Neural crest cell (in vitro differentiated cells): Measurements from ENCODE around the gene PICK1. TPM values are rescaled to one million over a fixed set of nuclear protein-coding genes. Genes with fewer than 3 reads are reported as not detected.

Source experiments
- DNase-seq: peaks from one replicate; pipeline ENCODE4 v3.0.0; 2021; ENCODE audit warnings: low read depth, mixed read lengths, low spot score
- H3K27ac Mint-ChIP-seq: one replicate; pipeline ENCODE4 v1.8.0; 2021; ENCODE audit warnings: mild to moderate bottlenecking, mixed read lengths; ENCODE audit not compliant: unreplicated experiment
- H3K27me3 Mint-ChIP-seq: 2 replicates; pipeline ENCODE4 v1.8.0; 2021; ENCODE audit warnings: low read depth, mild to moderate bottlenecking, mixed read lengths
- H3K36me3 Mint-ChIP-seq: 2 replicates; pipeline ENCODE4 v1.8.0; 2021; ENCODE audit warnings: low read depth, mild to moderate bottlenecking, mixed read lengths
- H3K4me1 Mint-ChIP-seq: 2 replicates; pipeline ENCODE4 v1.8.0; 2021; ENCODE audit warnings: mixed read lengths
- H3K4me3 Mint-ChIP-seq: one replicate; pipeline ENCODE4 v1.8.0; 2021; ENCODE audit warnings: mild to moderate bottlenecking, mixed read lengths
- H3K9me3 Mint-ChIP-seq: 2 replicates; pipeline ENCODE4 v1.8.0; 2021; ENCODE audit warnings: mixed read lengths
- CTCF ChIP-seq: fragments of 200-600 bp; sonication (generic); conservative IDR thresholded peaks from 2 replicates; pipeline ENCODE4 v1.5.0; 2021; ENCODE audit warnings: antibody characterized with exemption, mild to moderate bottlenecking
- total RNA-seq: library from RNA; stranded (reverse); gene quantifications from 2 replicates; pipeline ENCODE4 v1.2.1, GENCODE V29; 2021

PICK1 gene
- total RNA-seq, 1 donor from 2014 or later, result 24.0 TPM

DNA sequence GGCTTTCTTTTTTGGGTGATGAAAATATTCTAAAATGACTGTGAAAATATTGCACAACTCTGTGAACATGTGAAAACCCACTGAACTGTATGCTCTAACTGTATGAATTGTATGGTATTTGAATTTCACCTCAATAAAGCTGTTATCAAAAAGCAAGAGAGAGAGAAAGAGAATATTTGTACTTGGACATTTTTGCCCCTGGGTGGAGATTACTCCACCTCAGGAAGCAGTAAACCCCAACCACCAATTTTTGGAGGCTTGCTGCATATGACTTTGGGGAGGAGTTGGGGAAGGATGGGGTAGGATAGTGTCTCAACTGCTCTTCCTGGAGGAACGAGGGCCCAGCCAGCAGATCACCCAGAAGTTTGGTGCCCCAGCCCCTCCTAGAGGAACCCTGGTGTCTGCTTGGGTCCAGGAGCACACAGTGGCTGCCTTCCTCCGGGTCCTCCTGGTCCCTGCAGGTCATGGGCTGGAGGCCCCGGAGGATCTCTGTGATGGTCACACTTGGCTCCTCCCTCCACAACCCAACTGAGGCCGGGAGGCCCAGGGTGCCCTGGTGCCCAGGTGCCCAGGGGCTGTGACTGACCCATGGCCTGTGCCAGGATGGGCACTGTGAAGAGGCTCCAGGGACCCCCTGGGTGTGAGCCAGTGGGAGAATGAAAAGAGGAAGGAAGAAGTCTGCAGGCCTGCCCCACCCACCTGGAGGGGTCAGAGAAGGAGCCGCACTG, 15.3 kb upstream of the PICK1 start:
- Mint-ChIP-seq H3K27ac (peak overlapping the region; percentile 13), H3K4me3 (no peak overlapping the region), H3K36me3 (no peaks in the 10 kb centered on the region), H3K9me3 (no peaks in the 10 kb centered on the region), H3K27me3 (no peaks in the 10 kb centered on the region), H3K4me1 (peaks cover 70% of the 10 kb centered on the region)
- TF ChIP-seq CTCF, result no peak
- DNase-seq, result no peak

- peak overlapping the region; percentile 19 for H3K4me3 Mint-ChIP-seq
- no peak for TF ChIP-seq CTCF
- DNase-seq, result no peak
- H3K27me3 Mint-ChIP-seq, result no peaks in the 10 kb centered on the region
- no peaks in the 10 kb centered on the region for H3K36me3 Mint-ChIP-seq
- no peaks in the 10 kb centered on the region for H3K9me3 Mint-ChIP-seq
- H3K27ac Mint-ChIP-seq, result peak overlapping the region; percentile 13
- H3K4me1 Mint-ChIP-seq, result peaks cover 73% of the 10 kb centered on the region
Measured at GRCh38 chr22:38042488-38042790, 14.8 kb upstream of the PICK1 start.

DNA sequence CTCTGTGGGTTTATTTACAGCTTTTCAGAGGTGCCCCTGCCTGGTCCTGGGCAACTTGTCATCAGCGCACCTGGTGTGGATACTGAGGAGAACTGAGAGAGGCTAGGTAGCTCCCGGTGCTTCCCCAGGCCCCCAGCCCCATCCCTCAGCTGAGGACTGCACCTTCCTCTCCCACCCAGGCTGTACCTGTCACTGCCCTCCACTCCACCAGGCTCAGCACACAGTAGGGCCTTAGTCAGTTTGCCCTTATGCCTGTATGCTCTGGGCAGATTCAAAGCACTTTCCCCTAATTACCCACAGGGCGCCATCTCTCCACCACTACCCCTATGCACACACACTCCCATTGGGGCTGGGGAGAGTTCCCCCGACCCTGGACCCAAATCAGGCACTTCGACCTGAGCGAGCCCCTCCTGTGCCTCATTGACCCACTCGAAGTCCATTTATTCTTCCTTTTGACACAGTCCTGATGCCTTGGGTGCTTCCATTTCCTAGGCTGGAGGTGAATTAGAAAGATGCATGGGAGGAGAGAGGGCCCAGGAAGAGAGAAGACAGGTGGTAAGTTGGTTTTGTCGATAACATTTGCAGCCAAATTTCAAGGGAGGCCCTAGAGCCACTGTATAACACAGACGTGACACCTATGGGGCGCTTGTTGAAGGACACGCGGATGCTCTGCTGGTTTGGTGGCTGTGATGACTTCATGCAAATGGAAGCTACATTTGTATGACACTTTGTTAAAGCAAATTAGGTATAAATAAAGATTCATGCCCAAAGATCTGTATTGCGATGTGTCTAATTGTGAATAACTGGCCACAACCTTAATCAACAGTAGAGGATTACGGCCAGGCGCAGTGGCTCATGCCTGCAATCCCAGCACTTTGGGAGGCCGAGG, 13.8 kb upstream of the PICK1 start:
- H3K27ac Mint-ChIP-seq, result peak overlapping the region; percentile 5
- H3K36me3 Mint-ChIP-seq, result no peaks in the 10 kb centered on the region
- H3K27me3 Mint-ChIP-seq, result no peaks in the 10 kb centered on the region
- no peaks in the 10 kb centered on the region for H3K9me3 Mint-ChIP-seq
- no peak for DNase-seq
- no peak for TF ChIP-seq CTCF
- peak overlapping the region; percentile 29 for H3K4me3 Mint-ChIP-seq
- peaks cover 70% of the 10 kb centered on the region for H3K4me1 Mint-ChIP-seq

DNA sequence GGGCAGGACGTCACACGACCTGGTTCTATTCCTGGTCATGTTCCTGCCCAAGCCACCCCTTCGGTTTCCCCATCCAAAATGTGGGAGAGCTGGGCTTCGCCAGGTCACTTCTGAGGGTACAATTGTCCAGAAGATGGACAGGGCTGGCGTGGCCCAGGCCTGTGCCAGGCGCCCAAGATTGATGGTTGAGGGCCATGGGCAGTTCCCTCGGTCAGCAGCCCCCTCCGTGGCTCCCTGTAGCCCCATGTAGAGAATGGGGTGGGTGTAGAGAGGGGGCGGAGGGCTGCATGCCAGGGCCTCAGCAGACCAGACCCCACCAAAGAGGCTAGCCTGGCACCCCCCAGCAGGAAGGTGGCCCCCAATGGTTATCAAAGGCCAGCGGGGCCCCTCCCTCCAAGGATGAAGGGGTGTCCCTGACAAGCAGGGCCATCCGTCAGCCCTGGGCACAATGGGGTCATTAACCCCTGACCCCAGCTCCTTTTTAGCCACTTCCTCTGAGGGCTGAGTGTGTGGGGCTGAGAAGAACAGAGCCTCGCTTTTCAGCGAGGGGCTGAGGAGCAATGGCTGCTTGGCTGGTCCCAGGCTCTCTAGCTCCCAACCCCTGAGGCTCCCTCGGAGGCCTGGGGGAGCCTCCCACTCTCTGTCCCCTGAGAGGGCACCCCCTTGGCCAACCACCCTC, 11.0 kb upstream of the PICK1 start:
- DNase-seq, result peak; percentile 56
- peaks cover 69% of the 10 kb centered on the region for H3K4me1 Mint-ChIP-seq
- H3K27ac Mint-ChIP-seq, result peak overlapping the region; percentile 98
- peak overlapping the region; percentile 72 for H3K4me3 Mint-ChIP-seq
- H3K36me3 Mint-ChIP-seq, result no peaks in the 10 kb centered on the region
- H3K27me3 Mint-ChIP-seq, result no peaks in the 10 kb centered on the region
- TF ChIP-seq CTCF, result no peak
- no peaks in the 10 kb centered on the region for H3K9me3 Mint-ChIP-seq

DNA sequence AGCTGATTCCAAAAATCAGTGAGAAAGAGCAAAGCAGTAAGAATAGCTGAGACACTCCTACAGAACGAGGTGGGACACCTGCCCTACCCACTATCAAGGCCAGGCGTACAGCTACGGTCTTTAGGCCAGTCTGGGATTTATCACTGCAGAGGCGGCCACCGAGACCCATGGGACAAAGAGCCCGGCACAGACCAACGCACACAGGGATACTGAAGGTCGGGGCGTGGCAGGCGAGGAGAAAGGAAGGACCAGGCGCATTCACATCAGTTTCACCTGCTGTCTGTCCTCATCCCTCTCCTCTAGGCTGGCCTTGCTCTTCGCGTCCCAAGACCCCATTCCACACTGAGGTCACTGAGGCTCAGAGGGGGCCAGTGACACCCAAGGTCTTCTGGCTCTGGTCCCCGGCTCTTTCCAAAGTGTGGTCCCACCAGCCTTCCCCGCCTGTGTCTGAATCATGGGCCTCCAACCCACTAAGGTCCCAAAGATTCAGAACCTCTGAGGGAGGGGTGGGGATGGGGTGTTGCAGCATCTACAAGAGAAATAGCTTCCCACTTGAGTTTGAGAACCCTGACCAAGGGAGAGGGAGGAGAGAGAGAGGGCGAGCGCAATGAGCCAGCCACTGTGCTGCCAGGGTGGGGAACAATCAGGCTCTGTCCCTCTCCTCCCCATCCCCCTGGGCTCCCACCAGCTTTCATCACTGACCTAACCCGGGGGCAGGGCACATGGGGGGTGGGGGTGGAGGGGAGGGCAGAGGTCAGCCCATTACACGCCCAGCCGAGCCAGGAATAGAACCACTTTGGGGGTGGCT, 7.2 kb upstream of the PICK1 start:
- no peak for TF ChIP-seq CTCF
- H3K36me3 Mint-ChIP-seq, result no peaks in the 10 kb centered on the region
- peak overlapping the region; percentile 55 for H3K4me3 Mint-ChIP-seq
- no peaks in the 10 kb centered on the region for H3K9me3 Mint-ChIP-seq
- peak overlapping the region; percentile 86 for H3K27ac Mint-ChIP-seq
- peak; percentile 43 for DNase-seq
- no peaks in the 10 kb centered on the region for H3K27me3 Mint-ChIP-seq
- H3K4me1 Mint-ChIP-seq, result peaks cover 60% of the 10 kb centered on the region
